ENCODE measurements around the gene TMEM151A. TPM values are rescaled to one million over a fixed set of nuclear protein-coding genes. Genes with fewer than 3 reads are reported as not detected.

TMEM151A gene
- total RNA-seq, 4 donors from 2014 or later = not detected

DNA sequence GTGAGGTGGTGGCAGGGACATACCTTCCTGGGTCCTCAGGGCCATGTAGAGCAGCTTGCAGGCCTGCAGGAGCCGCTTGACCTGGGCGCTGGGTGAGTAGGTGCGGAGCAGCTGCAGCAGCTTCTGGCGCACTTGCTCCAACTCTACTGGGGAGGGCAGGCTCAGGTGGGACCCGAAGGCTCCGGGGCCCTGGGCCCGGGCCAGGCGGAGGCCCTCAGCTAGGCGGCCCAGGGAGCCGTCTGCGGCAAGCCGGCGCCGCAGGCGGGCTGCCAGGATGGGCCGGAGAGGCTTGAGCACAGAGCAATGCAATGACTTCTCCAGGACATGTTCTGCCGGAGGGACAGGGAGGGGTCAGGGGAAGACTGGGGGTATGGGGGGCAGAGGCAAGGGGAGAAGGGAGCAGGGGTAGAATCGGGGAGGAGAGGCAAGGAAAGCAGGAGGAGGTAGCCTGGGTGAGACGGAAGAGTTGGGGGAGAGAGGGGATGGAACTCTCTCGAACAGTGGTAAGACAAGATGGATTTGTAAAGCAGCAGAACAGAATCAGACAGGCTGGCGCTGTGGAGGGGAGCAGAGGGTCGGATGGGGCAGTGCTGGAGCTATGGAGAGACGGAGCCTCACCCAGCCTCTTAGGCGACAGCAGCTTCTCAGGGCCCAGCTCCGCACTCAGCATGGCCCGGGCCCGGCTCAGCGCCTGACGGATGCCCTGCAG is 42.4 kb downstream of the TMEM151A start:
- Histone ChIP-seq H3K4me3 (no peak overlapping the region), H3K4me1 (peaks cover 0 to 34% (median 24%) of the 10 kb centered on the region in 4 donors), H3K27ac (no peak overlapping the region), H3K9me3 (no peaks in the 10 kb centered on the region), H3K27me3 (no peaks in the 10 kb centered on the region), H3K36me3 (peaks cover 0 to 54% (median 4%) of the 10 kb centered on the region in 3 donors)
- no peak for DNase-seq (ENCODE audit: low spot score in 2 of 2)
- TF ChIP-seq EP300 (IDR thresholded peaks at IDR 0.05) (no peak), POLR2A (IDR thresholded peaks at IDR 0.05) (no peak)
- TF ChIP-seq, protein P1, sequence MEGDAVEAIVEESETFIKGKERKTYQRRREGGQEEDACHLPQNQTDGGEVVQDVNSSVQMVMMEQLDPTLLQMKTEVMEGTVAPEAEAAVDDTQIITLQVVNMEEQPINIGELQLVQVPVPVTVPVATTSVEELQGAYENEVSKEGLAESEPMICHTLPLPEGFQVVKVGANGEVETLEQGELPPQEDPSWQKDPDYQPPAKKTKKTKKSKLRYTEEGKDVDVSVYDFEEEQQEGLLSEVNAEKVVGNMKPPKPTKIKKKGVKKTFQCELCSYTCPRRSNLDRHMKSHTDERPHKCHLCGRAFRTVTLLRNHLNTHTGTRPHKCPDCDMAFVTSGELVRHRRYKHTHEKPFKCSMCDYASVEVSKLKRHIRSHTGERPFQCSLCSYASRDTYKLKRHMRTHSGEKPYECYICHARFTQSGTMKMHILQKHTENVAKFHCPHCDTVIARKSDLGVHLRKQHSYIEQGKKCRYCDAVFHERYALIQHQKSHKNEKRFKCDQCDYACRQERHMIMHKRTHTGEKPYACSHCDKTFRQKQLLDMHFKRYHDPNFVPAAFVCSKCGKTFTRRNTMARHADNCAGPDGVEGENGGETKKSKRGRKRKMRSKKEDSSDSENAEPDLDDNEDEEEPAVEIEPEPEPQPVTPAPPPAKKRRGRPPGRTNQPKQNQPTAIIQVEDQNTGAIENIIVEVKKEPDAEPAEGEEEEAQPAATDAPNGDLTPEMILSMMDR (IDR thresholded peaks at IDR 0.05) = no peak
- 83 to 84% methylated on average over 29 of the region's 29 CpGs for WGBS, 2 donors

DNA sequence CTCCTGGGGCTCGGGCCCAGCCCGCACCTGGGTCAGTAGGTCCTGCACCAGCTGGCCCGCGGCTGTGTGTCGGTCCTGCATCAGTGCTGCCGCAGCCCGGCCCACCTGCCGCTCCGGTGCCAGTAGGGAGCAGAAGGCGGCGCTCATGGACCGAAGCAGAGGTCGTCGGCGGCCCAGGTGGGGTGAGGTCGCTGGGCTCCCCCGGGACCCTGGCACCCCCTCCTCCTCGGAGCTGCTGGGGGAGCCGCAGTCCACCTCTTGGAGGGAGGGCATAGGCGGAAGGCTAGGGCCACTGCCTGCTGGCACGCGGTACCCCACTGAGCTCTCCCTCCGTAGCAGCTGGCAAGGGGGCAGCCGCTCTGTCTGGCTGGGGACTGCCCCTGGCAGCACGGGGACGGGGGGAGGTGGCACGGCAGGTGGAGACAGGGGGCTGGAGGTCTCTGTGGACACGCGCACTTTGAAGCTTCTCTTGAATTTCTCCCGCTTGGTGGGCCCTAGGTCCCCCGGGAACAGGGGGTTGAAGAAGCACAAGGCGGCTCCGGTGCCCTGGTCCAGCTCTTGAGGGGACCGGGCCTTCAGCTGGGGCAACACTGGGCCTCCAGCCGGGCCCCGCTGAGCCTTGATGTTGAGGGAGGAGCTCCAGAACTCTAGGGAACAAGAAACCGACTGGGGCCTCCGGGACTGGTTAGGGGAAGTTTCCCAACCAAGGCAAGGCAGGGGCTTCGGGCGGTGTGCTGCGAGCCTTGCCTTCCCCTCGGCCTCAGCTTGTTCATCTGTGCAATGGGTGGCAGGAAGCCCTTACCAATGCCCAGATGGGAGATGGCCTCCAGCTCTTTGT is 43.1 kb downstream of the TMEM151A start:
- WGBS, 2 donors = 67 to 83% methylated on average over 35 to 40 of the region's 42 CpGs
- Histone ChIP-seq H3K27me3 (no peaks in the 10 kb centered on the region), H3K4me3 (peak overlapping the region in 1 of 4 donors; percentile 64), H3K27ac (peak overlapping the region in 1 of 4 donors; percentile 78), H3K4me1 (peaks cover 0 to 30% (median 24%) of the 10 kb centered on the region in 4 donors), H3K9me3 (no peaks in the 10 kb centered on the region), H3K36me3 (peaks cover 0 to 62% (median 7%) of the 10 kb centered on the region in 3 donors)
- no peak for TF ChIP-seq EP300 (IDR thresholded peaks at IDR 0.05)
- TF ChIP-seq, protein P1 (IDR thresholded peaks at IDR 0.05) = no peak
- no peak for TF ChIP-seq POLR2A (IDR thresholded peaks at IDR 0.05)
- no peak for DNase-seq (ENCODE audit: low spot score in 2 of 2)

DNA sequence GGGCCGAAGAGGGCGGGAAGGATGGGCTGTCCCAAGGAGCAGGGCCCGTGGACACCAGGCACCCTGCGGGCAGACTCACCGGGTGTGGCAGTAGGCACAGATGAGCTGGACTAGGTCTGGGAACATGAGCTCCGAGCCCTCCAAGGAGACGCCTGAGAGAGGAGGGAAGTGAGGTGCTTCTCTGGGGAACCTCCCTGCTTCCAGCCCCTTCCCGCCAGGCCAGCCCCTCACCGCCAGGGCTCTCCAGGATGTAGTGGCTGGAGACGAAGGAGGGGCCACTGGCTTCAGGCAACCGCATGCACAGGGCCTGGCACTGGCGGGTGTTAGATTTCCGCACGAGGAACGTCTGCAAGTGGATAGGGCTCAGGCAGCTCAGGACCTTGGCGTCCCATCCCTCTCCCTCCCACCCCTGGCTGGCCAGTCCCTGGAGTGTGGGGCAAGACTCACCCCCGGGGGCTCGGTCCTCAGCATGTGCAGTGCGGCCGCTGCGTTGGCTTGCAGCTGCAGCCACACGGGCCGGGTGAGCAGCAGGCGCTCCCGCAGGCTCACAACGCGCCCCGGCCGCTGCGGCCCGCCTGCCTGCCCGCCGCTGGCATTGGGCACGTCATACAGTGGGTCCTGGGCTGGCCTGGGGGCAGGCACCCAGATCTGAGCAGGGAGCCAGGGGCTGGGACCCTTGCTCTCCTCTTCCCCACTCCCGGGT is 44.0 kb downstream of the TMEM151A start:
- peaks cover 0 to 71% (median 15%) of the 10 kb centered on the region in 3 donors for H3K36me3 ChIP-seq
- TF ChIP-seq POLR2A (IDR thresholded peaks at IDR 0.05) (no peak), EP300 (IDR thresholded peaks at IDR 0.05) (no peak)
- TF ChIP-seq, protein P1 (IDR thresholded peaks at IDR 0.05) = no peak
- H3K4me1 ChIP-seq = peaks cover 0 to 30% (median 24%) of the 10 kb centered on the region in 4 donors
- peak overlapping the region; percentile 32 to 65 (median 56) for H3K4me3 ChIP-seq
- H3K27ac ChIP-seq = peak overlapping the region in 3 of 4 donors; percentile 69 to 78 (median 76)
- H3K27me3 ChIP-seq = no peaks in the 10 kb centered on the region
- no peaks in the 10 kb centered on the region for H3K9me3 ChIP-seq
- DNase-seq (ENCODE audit: low spot score in 2 of 2) = no peak
- 10 to 12% methylated on average over 24 to 30 of the region's 35 CpGs for WGBS, 2 donors

DNA sequence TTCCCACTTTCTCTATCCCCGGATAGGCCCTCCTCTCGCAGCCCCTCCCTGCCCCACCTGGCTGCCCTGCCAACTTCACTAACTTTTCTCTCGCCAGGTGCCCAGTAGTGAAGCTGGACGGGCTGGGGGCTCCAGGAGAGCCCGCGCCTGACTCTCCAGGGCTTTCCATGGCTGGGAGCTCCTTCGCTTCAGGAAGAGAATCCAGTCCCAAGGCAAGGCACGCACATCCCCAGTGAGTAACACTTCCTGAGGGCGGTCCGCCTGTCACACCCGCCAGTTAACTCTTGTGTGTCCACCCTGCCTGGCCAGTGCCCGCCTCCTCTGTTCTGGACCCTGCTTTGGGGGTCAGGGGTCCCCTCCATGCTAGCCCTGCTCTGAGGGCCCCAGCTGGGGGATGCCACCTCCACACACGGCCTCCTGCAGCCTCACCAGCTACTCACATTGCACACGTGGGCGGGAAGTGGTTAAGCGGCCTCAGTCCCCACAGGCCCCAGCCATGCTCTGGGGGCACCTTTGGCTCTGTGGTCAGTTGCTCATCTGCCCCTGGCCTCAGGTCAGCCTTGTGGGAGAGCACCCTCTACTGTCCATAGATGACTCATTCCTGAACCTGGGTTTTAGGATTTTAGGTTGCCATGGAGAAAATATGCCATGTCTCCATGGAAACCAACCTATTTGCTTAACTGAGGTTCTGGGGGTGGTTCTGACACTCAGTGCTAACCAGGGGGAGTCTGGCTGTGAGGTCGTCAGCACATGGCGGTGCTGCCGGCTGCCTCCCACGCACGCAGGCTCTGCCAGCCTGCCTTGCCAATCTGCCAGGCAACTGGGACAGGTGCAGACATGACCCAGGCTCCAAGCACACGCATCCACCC is 44.8 kb downstream of the TMEM151A start, which contains the start of gene RIN1:
TSS of gene RIN1 (minus strand) at position 201 of the 869 bp plus-strand sequence. CDS start at position 169, 32 bp downstream.
- Histone ChIP-seq H3K27me3 (no peaks in the 10 kb centered on the region), H3K4me3 (peak within 1 kb of the TSS; percentile 32 to 65 (median 56)), H3K36me3 (peaks cover 0 to 76% (median 21%) of the 10 kb centered on the region in 3 donors), H3K27ac (peak within 1 kb of the TSS in 3 of 4 donors; percentile 69 to 78 (median 76)), H3K9me3 (no peaks in the 10 kb centered on the region), H3K4me1 (peaks cover 0 to 30% (median 24%) of the 10 kb centered on the region in 4 donors)
- 7 to 9% methylated on average over 19 to 22 of the region's 22 CpGs for WGBS, 2 donors
- TF ChIP-seq EP300 (IDR thresholded peaks at IDR 0.05) (peak in 1 of 2 donors; percentile 15), POLR2A (IDR thresholded peaks at IDR 0.05) (no peak)
- TF ChIP-seq, protein P1 (IDR thresholded peaks at IDR 0.05) = peak; percentile 9 to 54 (median 30)
- DNase-seq (ENCODE audit: low spot score in 2 of 2) = no peak
